Body of pancreas (tissue), 4 donors: ENCODE data around the gene MUSK.

ENCODE experiments used
- CTCF ChIP-seq, 7 experiments: fragments of 450-650 bp in 4 of 7; fragments of 200-600 bp in 3 of 7; sonication (generic) in 3 of 7; IDR thresholded peaks; one replicate each; pipeline ENCODE4 v1.5.1; 2016 to 2019; ENCODE audit warnings: antibody characterized with exemption in 7 of 7
- POLR2A ChIP-seq, 3 donors: fragments of 450-650 bp; IDR thresholded peaks; one replicate each; pipeline ENCODE4 v1.6.1; 2016; ENCODE audit warnings: antibody characterized with exemption in 3 of 3, mild to moderate bottlenecking in 2 of 3

- TF ChIP-seq CTCF (IDR thresholded peaks at IDR 0.05) (no peak), POLR2A (IDR thresholded peaks at IDR 0.05) (no peak)
Observed at GRCh38 chr9:110808599-110808980, 140.0 kb downstream of the MUSK start.
